KOPT-K1 (cell line): ENCODE data around the gene TM6SF1.

ENCODE experiments used
- H3K27ac ChIP-seq: fragments of 200-600 bp; sonication (generic); 2 replicates; pipeline ENCODE4 v1.5.1; 2016; ENCODE audit warnings: antibody characterized with exemption, mild to moderate bottlenecking, low read depth, low read length; ENCODE audit not compliant: poor library complexity, severe bottlenecking
- H3K36me3 ChIP-seq: fragments of 200-600 bp; sonication (generic); 2 replicates; pipeline ENCODE4 v1.5.1; 2017; ENCODE audit warnings: antibody characterized with exemption, mild to moderate bottlenecking, low read length, moderate library complexity; ENCODE audit not compliant: insufficient read depth
- H3K9me3 ChIP-seq: fragments of 200-600 bp; sonication (generic); 2 replicates; pipeline ENCODE4 v1.5.1; 2017; ENCODE audit warnings: antibody characterized with exemption, low read length, mild to moderate bottlenecking; ENCODE audit not compliant: insufficient read depth, poor library complexity, severe bottlenecking

TM6SF1 gene

GRCh38 chr15:83105440-83105839, 2.0 kb upstream of the TM6SF1 start:
- Histone ChIP-seq H3K27ac (no peak overlapping the region), H3K36me3 (no peaks in the 10 kb centered on the region), H3K9me3 (no peaks in the 10 kb centered on the region)

DNA sequence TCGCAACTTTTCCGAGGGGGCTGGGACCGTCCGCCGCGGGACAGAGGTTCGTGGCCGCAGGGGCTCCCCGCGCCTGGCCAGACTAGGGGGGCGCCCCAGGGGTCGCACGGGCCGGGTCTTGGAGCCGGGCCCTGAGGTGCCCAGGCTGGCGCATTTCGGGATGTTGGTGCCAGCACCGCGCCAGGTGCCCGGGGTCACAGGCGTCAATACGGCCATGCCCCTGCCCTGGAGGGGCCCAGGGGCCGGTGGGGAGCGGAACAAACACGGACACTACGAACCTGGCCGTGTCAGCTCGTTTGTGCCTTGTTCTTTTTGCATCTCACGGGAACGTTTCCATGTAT, 366 bp downstream of the TM6SF1 start:
- Histone ChIP-seq H3K36me3 (no peaks in the 10 kb centered on the region), H3K9me3 (no peaks in the 10 kb centered on the region), H3K27ac (no peak overlapping the region)

GRCh38 chr15:83108266-83109219, 1.1 kb downstream of the TM6SF1 start:
- H3K36me3 ChIP-seq, result no peaks in the 10 kb centered on the region
- no peaks in the 10 kb centered on the region for H3K9me3 ChIP-seq
- no peak overlapping the region for H3K27ac ChIP-seq

DNA sequence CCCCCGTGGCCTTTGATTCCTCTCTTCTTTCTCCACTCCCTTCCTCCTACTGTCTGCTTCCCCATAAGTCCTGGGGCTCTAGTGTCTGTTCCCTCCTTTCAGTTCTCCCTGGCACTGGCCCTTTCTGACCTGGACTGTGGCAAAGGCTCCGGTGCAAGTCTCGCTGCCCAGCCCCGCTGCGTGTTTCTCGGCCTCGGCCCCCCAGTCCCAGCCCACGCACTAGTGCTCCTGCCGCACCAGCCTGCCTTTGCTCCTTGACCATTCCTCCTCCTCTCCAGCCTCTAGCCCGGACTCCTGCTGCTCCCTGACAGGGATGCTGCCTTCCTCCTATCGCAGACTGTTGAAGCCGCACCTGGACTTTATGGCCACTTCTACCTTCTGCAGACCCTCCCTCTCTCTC, 2.1 kb downstream of the TM6SF1 start:
- Histone ChIP-seq H3K27ac (no peak overlapping the region), H3K36me3 (no peaks in the 10 kb centered on the region), H3K9me3 (no peaks in the 10 kb centered on the region)

GRCh38 chr15:83110381-83110780, 2.9 kb downstream of the TM6SF1 start:
- no peaks in the 10 kb centered on the region for H3K9me3 ChIP-seq
- no peaks in the 10 kb centered on the region for H3K36me3 ChIP-seq
- no peak overlapping the region for H3K27ac ChIP-seq

- no peaks in the 10 kb centered on the region for H3K36me3 ChIP-seq
- no peak overlapping the region for H3K27ac ChIP-seq
- H3K9me3 ChIP-seq, result no peaks in the 10 kb centered on the region
These were observed 3.7 kb downstream of the TM6SF1 start for GRCh38 chr15:83111149-83111548.

DNA sequence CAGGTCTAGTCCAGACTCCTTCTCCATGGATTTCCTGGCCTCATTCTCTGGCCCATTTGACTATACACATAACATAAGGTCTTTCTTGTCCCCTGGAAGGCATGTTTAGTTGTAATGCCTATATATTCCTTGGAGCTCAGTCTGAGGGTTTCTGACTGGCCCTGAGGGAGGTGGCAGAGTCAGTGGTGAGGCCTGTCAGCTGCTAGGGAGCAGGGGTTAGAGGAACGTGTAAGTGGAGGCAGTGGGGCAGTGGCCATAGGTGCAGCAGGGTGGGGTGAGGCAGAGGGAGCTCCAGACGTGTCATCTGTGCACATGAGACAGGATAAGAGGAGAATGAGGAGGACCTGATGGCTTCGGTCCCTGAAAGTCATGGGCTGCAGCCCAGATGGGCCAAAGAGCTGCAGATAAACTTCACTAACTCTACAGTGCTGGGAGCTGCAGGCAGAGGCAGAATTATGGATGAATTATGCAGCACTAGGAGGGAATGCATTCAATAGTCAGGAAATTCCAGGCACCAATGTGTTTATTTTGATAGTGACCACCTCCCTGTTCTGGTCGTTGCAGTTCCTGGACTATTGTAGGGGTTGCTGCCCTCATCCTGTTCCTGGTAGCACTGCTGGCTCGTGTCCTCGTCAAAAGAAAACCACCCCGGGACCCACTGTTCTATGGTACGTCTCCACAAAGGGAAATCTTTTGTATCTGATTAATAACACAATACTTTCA, 4.9 kb downstream of the TM6SF1 start:
- Histone ChIP-seq H3K27ac (no peak overlapping the region), H3K9me3 (no peaks in the 10 kb centered on the region)

GRCh38 chr15:83112956-83113299, 5.5 kb downstream of the TM6SF1 start:
- no peaks in the 10 kb centered on the region for H3K9me3 ChIP-seq
- H3K27ac ChIP-seq, result no peak overlapping the region
- no peaks in the 10 kb centered on the region for H3K36me3 ChIP-seq

More for the DNA sequence above, 4.9 kb downstream of the TM6SF1 start:
- no peaks in the 10 kb centered on the region for H3K36me3 ChIP-seq

DNA sequence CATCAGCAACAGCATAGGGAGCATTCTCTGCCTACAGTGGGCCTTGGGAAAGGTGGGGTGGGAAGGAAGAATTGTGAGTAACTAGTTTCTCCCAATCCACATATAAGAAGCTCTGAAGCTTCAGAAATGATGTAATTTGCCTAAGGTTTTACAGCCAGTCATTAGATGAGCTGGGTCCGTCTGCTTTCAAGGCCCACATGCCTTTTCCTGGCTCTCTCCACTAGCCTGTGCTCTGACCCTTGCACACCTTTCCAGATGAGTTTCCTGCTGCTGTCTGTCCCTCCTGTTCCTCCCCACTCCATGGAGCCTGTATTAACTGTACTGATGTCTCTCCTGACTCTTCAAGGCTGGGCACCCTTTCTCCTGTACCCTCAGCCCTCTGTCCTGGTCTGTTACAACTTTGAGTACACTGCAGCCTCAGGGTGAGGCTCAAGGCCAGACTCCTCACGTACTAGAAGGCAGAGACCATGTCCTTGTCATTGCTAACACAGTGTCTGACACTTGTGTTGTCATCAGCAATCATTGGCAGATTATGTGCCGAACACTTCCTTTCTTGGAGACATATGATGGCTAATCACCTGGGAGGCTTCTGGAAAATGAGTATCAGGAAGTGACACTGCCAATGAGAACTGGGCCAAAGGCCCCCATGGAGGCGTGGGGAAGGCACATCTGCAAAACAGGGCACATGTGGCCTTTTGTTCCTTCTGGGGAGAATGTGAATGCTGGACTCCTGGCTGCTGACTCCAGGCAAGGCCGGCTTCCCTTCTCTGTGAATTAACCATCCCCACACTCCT, 6.6 kb downstream of the TM6SF1 start:
- Histone ChIP-seq H3K36me3 (no peaks in the 10 kb centered on the region), H3K27ac (no peak overlapping the region), H3K9me3 (no peaks in the 10 kb centered on the region)

- Histone ChIP-seq H3K36me3 (no peaks in the 10 kb centered on the region), H3K9me3 (no peaks in the 10 kb centered on the region), H3K27ac (no peak overlapping the region)
These were observed 7.4 kb downstream of the TM6SF1 start for GRCh38 chr15:83114856-83115255.

- no peaks in the 10 kb centered on the region for H3K9me3 ChIP-seq
- no peak overlapping the region for H3K27ac ChIP-seq
- no peaks in the 10 kb centered on the region for H3K36me3 ChIP-seq
These were observed 8.0 kb downstream of the TM6SF1 start for GRCh38 chr15:83115410-83115809.

- H3K27ac ChIP-seq, result no peak overlapping the region
- no peaks in the 10 kb centered on the region for H3K9me3 ChIP-seq
- H3K36me3 ChIP-seq, result no peaks in the 10 kb centered on the region
These were observed 8.6 kb downstream of the TM6SF1 start for GRCh38 chr15:83115831-83116565.

GRCh38 chr15:83118291-83118827, 10.9 kb downstream of the TM6SF1 start:
- Histone ChIP-seq H3K9me3 (no peaks in the 10 kb centered on the region), H3K36me3 (no peaks in the 10 kb centered on the region), H3K27ac (no peak overlapping the region)

- Histone ChIP-seq H3K36me3 (no peaks in the 10 kb centered on the region), H3K9me3 (no peaks in the 10 kb centered on the region), H3K27ac (no peak overlapping the region)
These were observed 11.5 kb downstream of the TM6SF1 start for GRCh38 chr15:83118968-83119367.
